ENCODE data around the gene PTPN12.

The PTPN12 gene

GRCh38 chr7:77679608-77680007 is 142.5 kb downstream of the PTPN12 start:
- Histone ChIP-seq H3K27me3 (replicated peaks; ENCODE audit: control insufficient read depth, insufficient read depth, low read length, poor library complexity, severe bottlenecking) (no peaks in the 10 kb centered on the region), H3K36me3 (ENCODE audit: control insufficient read depth, insufficient read depth, low read length) (no peaks in the 10 kb centered on the region), H3K4me3 (ENCODE audit: insufficient read depth, low read depth, low read length, poor library complexity, severe bottlenecking) (no peak overlapping the region), H3K9me3 (ENCODE audit: control insufficient read depth, low read length) (no peaks in the 10 kb centered on the region), H3K4me1 (ENCODE audit: control insufficient read depth, insufficient read depth, low read length, poor library complexity, severe bottlenecking) (no peaks in the 10 kb centered on the region), H3K27ac (ENCODE audit: insufficient read depth, low read length, poor library complexity, severe bottlenecking) (no peak overlapping the region)
- DNase-seq, result no peak

DNA sequence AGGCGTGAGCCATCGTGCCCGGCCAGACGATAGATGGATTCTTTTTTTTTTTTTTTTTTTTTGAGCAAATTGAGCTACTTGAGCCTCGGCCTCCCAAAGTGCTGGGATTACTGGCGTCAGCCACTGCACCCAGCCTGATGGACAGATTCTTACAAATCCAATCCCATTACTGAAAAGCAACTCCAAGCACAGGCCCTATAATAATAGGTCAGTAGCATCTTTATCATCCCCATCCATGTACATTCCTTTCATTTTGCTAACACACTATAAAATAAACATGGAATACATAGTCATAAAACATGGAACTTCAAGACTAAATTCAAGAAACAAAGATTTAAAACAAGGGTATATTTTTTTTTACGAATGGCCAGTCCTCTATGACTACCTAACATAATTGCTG is 143.2 kb downstream of the PTPN12 start:
- Histone ChIP-seq H3K36me3 (ENCODE audit: control insufficient read depth, insufficient read depth, low read length) (no peaks in the 10 kb centered on the region), H3K4me1 (ENCODE audit: control insufficient read depth, insufficient read depth, low read length, poor library complexity, severe bottlenecking) (no peaks in the 10 kb centered on the region), H3K27me3 (replicated peaks; ENCODE audit: control insufficient read depth, insufficient read depth, low read length, poor library complexity, severe bottlenecking) (no peaks in the 10 kb centered on the region), H3K4me3 (ENCODE audit: insufficient read depth, low read depth, low read length, poor library complexity, severe bottlenecking) (no peak overlapping the region), H3K27ac (ENCODE audit: insufficient read depth, low read length, poor library complexity, severe bottlenecking) (no peak overlapping the region), H3K9me3 (ENCODE audit: control insufficient read depth, low read length) (no peaks in the 10 kb centered on the region)
- DNase-seq, result no peak

GRCh38 chr7:77684030-77684429 is 146.9 kb downstream of the PTPN12 start:
- Histone ChIP-seq H3K4me1 (ENCODE audit: control insufficient read depth, insufficient read depth, low read length, poor library complexity, severe bottlenecking) (peaks cover 14% of the 10 kb centered on the region), H3K4me3 (ENCODE audit: insufficient read depth, low read depth, low read length, poor library complexity, severe bottlenecking) (no peak overlapping the region), H3K36me3 (ENCODE audit: control insufficient read depth, insufficient read depth, low read length) (no peaks in the 10 kb centered on the region), H3K9me3 (ENCODE audit: control insufficient read depth, low read length) (no peaks in the 10 kb centered on the region), H3K27me3 (replicated peaks; ENCODE audit: control insufficient read depth, insufficient read depth, low read length, poor library complexity, severe bottlenecking) (no peaks in the 10 kb centered on the region), H3K27ac (ENCODE audit: insufficient read depth, low read length, poor library complexity, severe bottlenecking) (no peak overlapping the region)
- no peak for DNase-seq

DNA sequence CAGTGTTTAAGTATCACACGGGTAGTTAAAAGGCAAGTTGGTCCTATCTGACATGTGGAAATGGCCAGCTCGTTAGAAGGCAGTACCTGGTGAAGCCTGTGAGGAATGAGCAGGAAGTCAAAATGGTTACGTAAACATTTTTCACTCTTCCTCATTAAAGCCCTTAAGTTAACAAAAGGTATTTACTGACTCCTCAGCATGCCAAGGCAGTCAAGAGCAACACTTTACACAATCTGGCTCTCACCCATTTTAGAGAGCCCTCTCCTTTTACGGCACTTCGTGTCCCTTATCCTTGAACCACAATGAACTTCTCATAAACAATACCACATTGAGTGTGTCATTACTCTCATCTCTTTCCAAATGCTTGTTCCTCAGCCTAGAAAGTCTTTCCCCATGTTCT is 148.1 kb downstream of the PTPN12 start:
- no peaks in the 10 kb centered on the region for H3K9me3 ChIP-seq (ENCODE audit: control insufficient read depth, low read length)
- peaks cover 14% of the 10 kb centered on the region for H3K4me1 ChIP-seq (ENCODE audit: control insufficient read depth, insufficient read depth, low read length, poor library complexity, severe bottlenecking)
- DNase-seq, result no peak
- no peak overlapping the region for H3K4me3 ChIP-seq (ENCODE audit: insufficient read depth, low read depth, low read length, poor library complexity, severe bottlenecking)
- H3K27me3 ChIP-seq (replicated peaks; ENCODE audit: control insufficient read depth, insufficient read depth, low read length, poor library complexity, severe bottlenecking), result no peaks in the 10 kb centered on the region
- H3K27ac ChIP-seq (ENCODE audit: insufficient read depth, low read length, poor library complexity, severe bottlenecking), result no peak overlapping the region
- H3K36me3 ChIP-seq (ENCODE audit: control insufficient read depth, insufficient read depth, low read length), result no peaks in the 10 kb centered on the region

- no peak for DNase-seq
- H3K27me3 ChIP-seq (replicated peaks; ENCODE audit: control insufficient read depth, insufficient read depth, low read length, poor library complexity, severe bottlenecking), result no peaks in the 10 kb centered on the region
- H3K4me1 ChIP-seq (ENCODE audit: control insufficient read depth, insufficient read depth, low read length, poor library complexity, severe bottlenecking), result peaks cover 14% of the 10 kb centered on the region
- no peaks in the 10 kb centered on the region for H3K9me3 ChIP-seq (ENCODE audit: control insufficient read depth, low read length)
- H3K36me3 ChIP-seq (ENCODE audit: control insufficient read depth, insufficient read depth, low read length), result no peaks in the 10 kb centered on the region
- no peak overlapping the region for H3K4me3 ChIP-seq (ENCODE audit: insufficient read depth, low read depth, low read length, poor library complexity, severe bottlenecking)
- no peak overlapping the region for H3K27ac ChIP-seq (ENCODE audit: insufficient read depth, low read length, poor library complexity, severe bottlenecking)
These were observed 150.1 kb downstream of the PTPN12 start for GRCh38 chr7:77687100-77687746.

- Histone ChIP-seq H3K27ac (ENCODE audit: insufficient read depth, low read length, poor library complexity, severe bottlenecking) (no peak overlapping the region), H3K27me3 (replicated peaks; ENCODE audit: control insufficient read depth, insufficient read depth, low read length, poor library complexity, severe bottlenecking) (no peaks in the 10 kb centered on the region), H3K4me3 (ENCODE audit: insufficient read depth, low read depth, low read length, poor library complexity, severe bottlenecking) (no peak overlapping the region), H3K4me1 (ENCODE audit: control insufficient read depth, insufficient read depth, low read length, poor library complexity, severe bottlenecking) (peaks cover 14% of the 10 kb centered on the region), H3K9me3 (ENCODE audit: control insufficient read depth, low read length) (no peaks in the 10 kb centered on the region), H3K36me3 (ENCODE audit: control insufficient read depth, insufficient read depth, low read length) (no peaks in the 10 kb centered on the region)
- DNase-seq, result no peak
These were observed 150.7 kb downstream of the PTPN12 start for GRCh38 chr7:77687747-77688144.

All from effector memory CD4-positive, alpha-beta T cell (primary cell).